GM18505 (cell line): ENCODE results near the gene HDAC4.

ENCODE experiments used
- ATAC-seq: cut with Tn5 transposase; IDR thresholded peaks from one replicate; pipeline ENCODE4 v1.9.1; 2021; ENCODE audit not compliant: unreplicated experiment
- POLR2A ChIP-seq: IDR thresholded peaks from 4 replicates; pipeline ENCODE4 v1.6.1; 2011; ENCODE audit warnings: borderline replicate concordance; ENCODE audit not compliant: insufficient read depth, insufficient read length; ENCODE audit errors: extremely low read depth

The HDAC4 gene

DNA sequence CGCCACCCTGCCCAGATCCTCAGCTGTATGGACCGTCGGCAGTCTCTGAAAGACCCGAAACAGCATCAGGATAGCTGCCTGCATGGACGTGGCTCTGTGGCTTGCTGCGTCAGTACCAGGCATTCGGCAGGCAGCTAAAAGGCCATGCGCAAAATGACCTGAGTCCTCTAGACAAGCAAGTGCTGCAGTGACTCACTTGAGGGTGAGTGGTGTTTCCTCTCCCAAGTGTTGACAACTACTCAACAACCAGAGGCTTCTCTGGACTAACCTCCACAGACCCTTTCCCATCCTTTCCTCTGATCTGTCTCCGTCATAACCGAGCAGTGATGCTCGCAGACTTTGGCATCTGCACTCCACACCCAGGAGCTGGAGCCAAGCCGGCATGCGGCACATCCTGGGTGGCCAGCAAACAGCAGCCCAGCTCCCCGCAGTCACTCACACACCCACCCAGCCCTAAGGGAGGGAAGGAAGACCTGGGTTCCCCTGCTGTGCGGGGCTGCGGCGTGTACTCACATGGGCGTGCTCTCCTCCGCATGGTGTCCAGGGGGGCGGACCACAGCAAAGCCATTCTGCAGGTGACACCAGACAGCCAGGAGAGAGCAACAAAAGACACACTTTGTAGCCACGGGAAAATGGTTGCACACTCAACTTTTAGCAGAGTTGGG lies 313.6 kb downstream of the HDAC4 start:
- TF ChIP-seq POLR2A = no peak
- no peak for ATAC-seq

GRCh38 chr2:239086325-239087020 lies 314.3 kb downstream of the HDAC4 start:
- ATAC-seq = no peak
- no peak for TF ChIP-seq POLR2A

DNA sequence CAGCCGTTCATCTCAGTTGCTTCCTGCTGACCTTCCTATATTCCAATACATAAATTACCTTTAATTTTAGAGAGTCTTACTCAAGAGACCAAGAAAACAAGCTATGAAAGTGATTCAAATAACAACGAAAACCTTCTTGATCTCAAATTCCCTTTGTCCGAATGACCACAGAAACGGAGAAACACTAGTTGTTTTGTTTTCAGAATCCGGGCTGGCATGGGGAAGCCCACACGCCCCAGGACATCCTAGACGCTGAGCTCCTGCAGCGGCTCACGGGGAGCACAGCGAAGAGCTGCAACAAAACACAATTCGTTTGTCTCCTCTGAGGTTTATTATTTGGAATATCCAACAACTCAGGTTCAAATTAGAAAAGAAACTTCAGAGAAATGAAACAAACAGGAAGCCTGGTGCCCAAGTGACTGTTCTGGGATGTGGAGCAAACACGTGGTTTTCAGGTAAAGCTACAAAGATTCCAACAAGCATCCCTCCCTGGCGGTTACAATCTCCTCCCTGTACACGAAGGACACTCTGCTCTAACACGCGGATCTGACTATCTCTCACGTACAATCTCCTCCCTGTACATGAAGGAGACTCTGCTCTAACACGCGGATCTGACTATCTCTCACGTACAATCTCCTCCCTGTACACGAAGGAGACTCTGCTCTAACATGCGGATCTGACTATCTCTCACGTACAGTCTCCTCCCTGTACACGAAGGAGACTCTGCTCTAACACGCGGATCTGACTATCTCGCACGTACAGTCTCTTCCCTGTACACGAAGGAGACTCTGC lies 315.4 kb downstream of the HDAC4 start:
- TF ChIP-seq POLR2A = no peak
- no peak for ATAC-seq

- ATAC-seq = no peak
- TF ChIP-seq POLR2A = no peak
Measured at GRCh38 chr2:239084007-239084406, 316.8 kb downstream of the HDAC4 start.

- no peak for TF ChIP-seq POLR2A
Measured at GRCh38 chr2:239082425-239082824, 318.4 kb downstream of the HDAC4 start.

GRCh38 chr2:239081622-239082021 lies 319.2 kb downstream of the HDAC4 start:
- ATAC-seq = no peak
- no peak for TF ChIP-seq POLR2A

More at GRCh38 chr2:239082425-239082824, 318.4 kb downstream of the HDAC4 start:
- no peak for ATAC-seq

- no peak for TF ChIP-seq POLR2A
- ATAC-seq = no peak
Measured at GRCh38 chr2:239081046-239081445, 319.8 kb downstream of the HDAC4 start.

GRCh38 chr2:239079671-239080294 lies 321.0 kb downstream of the HDAC4 start:
- ATAC-seq = no peak
- no peak for TF ChIP-seq POLR2A

GRCh38 chr2:239078128-239078924 lies 322.5 kb downstream of the HDAC4 start:
- no peak for TF ChIP-seq POLR2A
- no peak for ATAC-seq

DNA sequence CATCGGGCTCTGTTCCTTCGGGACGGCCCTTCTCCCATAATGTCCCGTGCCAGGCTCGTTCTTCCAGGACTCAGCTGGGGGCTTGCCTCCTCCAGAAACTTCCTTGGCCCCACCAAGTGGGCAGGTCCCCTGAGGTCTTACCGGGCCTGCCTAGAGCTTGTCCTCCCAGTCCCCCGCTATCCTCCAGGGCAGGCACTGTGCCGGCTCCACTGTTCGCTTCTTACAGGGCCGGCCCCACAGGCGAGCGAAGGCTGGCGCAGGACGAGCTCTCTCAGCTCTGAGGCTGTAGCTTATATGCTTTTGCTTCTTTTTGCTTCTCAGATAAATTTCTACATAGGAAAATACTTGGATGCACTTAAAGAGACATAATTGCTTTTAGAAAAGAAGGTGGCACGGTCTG lies 323.6 kb downstream of the HDAC4 start:
- TF ChIP-seq POLR2A = no peak

DNA sequence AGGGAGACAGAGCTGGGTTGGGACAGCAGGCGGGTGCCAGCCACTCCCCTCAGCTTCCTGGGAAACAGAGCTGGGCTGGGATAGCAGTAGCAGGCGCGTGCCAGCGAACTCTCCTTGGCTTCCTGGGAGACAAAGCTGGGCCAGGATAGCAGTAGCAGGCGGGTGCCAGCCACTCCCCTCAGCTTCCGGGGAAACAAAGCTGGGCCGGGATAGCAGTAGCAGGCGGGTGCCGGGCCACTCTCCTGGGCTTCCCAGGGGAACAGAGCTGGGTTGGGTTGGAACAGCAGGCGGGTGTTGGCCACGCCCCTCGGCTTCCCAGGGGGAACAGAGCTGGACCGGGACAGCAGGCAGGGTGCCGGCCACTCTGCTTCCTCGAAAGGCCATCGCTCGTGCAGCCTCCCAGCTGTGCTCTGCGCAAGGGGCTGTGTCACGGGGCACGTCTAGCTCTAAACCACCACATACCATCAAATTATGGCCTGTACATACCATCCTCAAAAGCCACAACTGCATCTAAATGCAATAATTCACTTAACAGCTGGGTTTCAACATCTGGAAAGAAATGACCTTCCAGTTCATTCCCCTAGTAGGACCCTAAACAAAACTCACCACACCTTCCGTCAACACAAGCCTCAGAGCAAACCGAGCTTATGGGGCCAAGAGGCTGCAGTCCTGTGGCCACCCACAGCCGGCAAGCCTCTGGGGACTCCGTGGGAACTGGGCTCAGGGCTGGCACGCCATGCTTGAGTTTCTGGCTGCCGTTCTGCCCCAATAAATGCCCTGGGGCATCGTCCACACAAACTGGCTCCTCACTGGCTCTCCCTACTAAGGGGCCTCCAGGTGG lies 324.7 kb downstream of the HDAC4 start:
- no peak for ATAC-seq

More for the DNA sequence above, 323.6 kb downstream of the HDAC4 start:
- ATAC-seq = no peak

DNA sequence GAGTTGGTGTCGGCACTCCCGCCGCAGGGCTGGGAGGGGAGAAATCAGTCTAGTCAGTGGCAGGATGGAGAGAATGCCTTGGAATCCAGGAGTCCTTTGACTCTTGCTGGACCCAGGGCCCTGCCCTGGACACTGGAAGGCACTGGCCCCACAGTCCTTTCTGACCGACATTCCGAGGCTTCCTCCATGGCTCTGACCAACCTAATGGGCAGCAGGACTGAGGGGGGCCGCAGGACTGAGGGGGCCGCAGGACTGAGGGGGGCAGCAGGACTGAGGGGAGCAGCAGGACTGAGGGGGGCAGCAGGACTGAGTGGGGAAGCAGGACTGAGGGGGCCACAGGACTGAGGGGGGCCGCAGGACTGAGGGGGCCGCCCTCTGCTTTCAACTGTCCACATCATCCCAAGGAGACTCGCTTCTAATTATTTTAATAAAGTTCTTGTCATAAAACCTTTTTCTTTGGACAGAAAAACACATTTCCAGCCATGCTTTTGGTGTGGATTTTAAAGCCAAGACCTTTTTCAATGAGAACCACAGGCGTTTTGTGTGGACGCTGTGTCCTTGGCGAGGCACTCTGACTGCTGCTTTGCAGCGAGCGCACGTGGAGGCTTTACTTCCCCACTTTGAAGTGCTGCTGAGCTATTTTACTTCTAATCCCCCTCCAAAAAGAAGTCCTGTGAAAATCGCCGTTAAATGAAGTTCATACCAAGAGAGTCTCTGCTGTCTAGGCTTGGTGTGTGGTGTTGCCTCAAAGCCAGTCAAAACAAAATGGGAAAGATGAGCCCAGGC lies 326.9 kb downstream of the HDAC4 start:
- ATAC-seq = no peak

More for the DNA sequence above, 324.7 kb downstream of the HDAC4 start:
- TF ChIP-seq POLR2A = no peak

More for the DNA sequence above, 326.9 kb downstream of the HDAC4 start:
- no peak for TF ChIP-seq POLR2A
